KMS-11 (cell line): ENCODE measurements around the gene ERCC2.

Source experiments
- H2AFZ ChIP-seq: fragments of 200-600 bp; sonication (generic); 2 replicates; pipeline ENCODE4 v1.6.1; 2016; ENCODE audit warnings: antibody characterized with exemption, mixed run types, low read depth
- H3K27ac ChIP-seq: fragments of 200-600 bp; sonication (generic); 2 replicates; pipeline ENCODE4 v1.6.1; 2016; ENCODE audit warnings: mild to moderate bottlenecking, mixed run types
- H3K27me3 ChIP-seq: fragments of 200-600 bp; sonication (generic); 2 replicates; pipeline ENCODE4 v1.6.1; 2017; ENCODE audit warnings: mild to moderate bottlenecking, low read depth, mixed run types, moderate library complexity; ENCODE audit not compliant: insufficient read depth
- H3K36me3 ChIP-seq: fragments of 200-600 bp; sonication (generic); 2 replicates; pipeline ENCODE4 v1.6.1; 2017; ENCODE audit warnings: mild to moderate bottlenecking, mixed run types; ENCODE audit not compliant: insufficient read depth
- H3K4me1 ChIP-seq: fragments of 200-600 bp; sonication (generic); 2 replicates; pipeline ENCODE4 v1.6.1; 2016; ENCODE audit warnings: mild to moderate bottlenecking, low read depth, mixed run types; ENCODE audit not compliant: poor library complexity, severe bottlenecking
- H3K4me2 ChIP-seq: fragments of 200-600 bp; sonication (generic); 2 replicates; pipeline ENCODE4 v1.7.0; 2016; ENCODE audit warnings: mild to moderate bottlenecking, mixed run types
- H3K4me3 ChIP-seq: fragments of 200-600 bp; sonication (generic); IDR thresholded peaks from 2 replicates; pipeline ENCODE4 v1.6.1; 2017; ENCODE audit warnings: low read depth, low read length, mixed read lengths; ENCODE audit not compliant: insufficient read depth
- H3K79me2 ChIP-seq: fragments of 200-600 bp; sonication (generic); 2 replicates; pipeline ENCODE4 v1.6.1; 2016; ENCODE audit warnings: low read depth, mixed run types; ENCODE audit not compliant: insufficient read depth
- H3K9ac ChIP-seq: fragments of 200-600 bp; sonication (generic); 2 replicates; pipeline ENCODE4 v1.6.1; 2016; ENCODE audit warnings: mild to moderate bottlenecking, mixed run types
- H4K20me1 ChIP-seq: fragments of 200-600 bp; sonication (generic); 2 replicates; pipeline ENCODE4 v1.6.1; 2016; ENCODE audit warnings: mild to moderate bottlenecking, mixed run types; ENCODE audit not compliant: insufficient read depth
- TF ChIP-seq, protein P1 (sequence below): fragments of 200-600 bp; sonication (generic); conservative IDR thresholded peaks from 2 replicates; pipeline ENCODE4 v1.6.1; 2017; ENCODE audit warnings: low read depth, mild to moderate bottlenecking, antibody characterized with exemption, low read length, moderate library complexity, mixed read lengths

Gene ERCC2

DNA sequence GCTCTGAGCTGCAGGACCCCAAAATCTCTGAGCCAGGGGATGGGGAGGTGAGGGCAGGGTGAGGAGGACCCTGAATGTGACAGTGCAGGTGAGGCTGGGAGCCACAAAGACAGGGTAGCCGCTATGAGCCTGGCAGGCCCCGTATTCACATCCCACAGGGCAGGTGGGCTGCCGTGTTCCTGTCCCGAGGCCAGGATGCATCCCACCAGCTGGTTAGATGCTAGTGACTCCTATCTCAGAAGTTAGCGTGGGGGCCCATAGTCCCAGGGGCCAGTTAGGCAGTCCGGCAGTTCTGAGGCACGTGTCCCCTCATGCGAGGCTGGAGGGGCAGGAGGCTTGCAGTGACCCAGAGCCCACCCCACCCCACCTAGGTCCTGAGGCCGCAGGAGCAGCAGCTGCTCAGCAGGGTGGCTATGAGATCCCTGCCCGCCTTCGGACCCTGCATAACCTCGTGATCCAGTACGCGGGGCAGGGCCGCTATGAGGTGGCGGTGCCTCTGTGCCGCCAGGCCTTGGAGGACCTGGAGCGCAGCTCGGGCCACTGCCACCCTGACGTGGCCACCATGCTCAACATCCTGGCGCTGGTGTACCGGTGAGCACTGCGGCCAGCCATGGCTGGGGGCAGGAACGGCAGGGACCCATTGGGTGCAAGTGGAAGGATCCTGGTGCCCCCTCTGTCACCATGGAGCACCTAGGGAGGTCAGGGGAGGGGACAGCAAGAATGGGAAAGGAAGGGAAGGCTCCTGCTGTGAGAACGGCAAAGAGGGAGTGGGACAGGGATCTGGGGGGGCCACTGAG is 22.6 kb downstream of the ERCC2 start:
- TF ChIP-seq, protein P1, sequence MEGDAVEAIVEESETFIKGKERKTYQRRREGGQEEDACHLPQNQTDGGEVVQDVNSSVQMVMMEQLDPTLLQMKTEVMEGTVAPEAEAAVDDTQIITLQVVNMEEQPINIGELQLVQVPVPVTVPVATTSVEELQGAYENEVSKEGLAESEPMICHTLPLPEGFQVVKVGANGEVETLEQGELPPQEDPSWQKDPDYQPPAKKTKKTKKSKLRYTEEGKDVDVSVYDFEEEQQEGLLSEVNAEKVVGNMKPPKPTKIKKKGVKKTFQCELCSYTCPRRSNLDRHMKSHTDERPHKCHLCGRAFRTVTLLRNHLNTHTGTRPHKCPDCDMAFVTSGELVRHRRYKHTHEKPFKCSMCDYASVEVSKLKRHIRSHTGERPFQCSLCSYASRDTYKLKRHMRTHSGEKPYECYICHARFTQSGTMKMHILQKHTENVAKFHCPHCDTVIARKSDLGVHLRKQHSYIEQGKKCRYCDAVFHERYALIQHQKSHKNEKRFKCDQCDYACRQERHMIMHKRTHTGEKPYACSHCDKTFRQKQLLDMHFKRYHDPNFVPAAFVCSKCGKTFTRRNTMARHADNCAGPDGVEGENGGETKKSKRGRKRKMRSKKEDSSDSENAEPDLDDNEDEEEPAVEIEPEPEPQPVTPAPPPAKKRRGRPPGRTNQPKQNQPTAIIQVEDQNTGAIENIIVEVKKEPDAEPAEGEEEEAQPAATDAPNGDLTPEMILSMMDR, result no peak

DNA sequence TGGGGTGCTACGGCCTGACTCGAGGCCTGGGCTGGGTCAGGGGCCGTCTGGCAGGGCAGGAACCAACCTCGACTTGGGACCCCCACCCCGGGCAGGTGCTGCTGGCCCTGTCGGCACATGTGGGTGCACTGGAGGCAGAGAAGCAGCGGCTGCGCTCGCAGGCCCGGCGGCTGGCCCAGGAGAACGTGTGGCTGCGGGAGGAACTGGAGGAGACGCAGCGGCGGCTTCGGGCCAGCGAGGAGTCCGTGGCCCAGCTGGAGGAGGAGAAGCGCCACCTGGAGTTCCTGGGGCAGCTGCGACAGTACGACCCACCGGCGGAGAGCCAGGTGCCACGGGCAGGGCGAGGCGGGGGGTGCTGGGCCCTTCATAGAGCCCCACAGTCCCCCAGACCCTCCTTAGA is 23.9 kb downstream of the ERCC2 start:
- H3K4me3 ChIP-seq, result no peak overlapping the region
- no peaks in the 10 kb centered on the region for H4K20me1 ChIP-seq
- no peak overlapping the region for H2AFZ ChIP-seq
- H3K27ac ChIP-seq, result no peak overlapping the region
- no peaks in the 10 kb centered on the region for H3K79me2 ChIP-seq
- H3K36me3 ChIP-seq, result no peaks in the 10 kb centered on the region
- peaks cover 4% of the 10 kb centered on the region; the same call in 1 of the 2 replicates for H3K27me3 ChIP-seq
- H3K4me1 ChIP-seq, result no peaks in the 10 kb centered on the region
- no peak overlapping the region for H3K9ac ChIP-seq
- H3K4me2 ChIP-seq, result no peak overlapping the region
- TF ChIP-seq, protein P1, result no peak

More for the DNA sequence above, 22.6 kb downstream of the ERCC2 start:
- Histone ChIP-seq H3K79me2 (no peaks in the 10 kb centered on the region), H3K4me3 (no peak overlapping the region), H3K9ac (no peak overlapping the region), H3K36me3 (no peaks in the 10 kb centered on the region), H3K4me1 (no peaks in the 10 kb centered on the region), H3K27me3 (peaks cover 4% of the 10 kb centered on the region; the same call in 1 of the 2 replicates), H4K20me1 (no peaks in the 10 kb centered on the region), H2AFZ (no peak overlapping the region), H3K27ac (no peak overlapping the region), H3K4me2 (no peak overlapping the region)

DNA sequence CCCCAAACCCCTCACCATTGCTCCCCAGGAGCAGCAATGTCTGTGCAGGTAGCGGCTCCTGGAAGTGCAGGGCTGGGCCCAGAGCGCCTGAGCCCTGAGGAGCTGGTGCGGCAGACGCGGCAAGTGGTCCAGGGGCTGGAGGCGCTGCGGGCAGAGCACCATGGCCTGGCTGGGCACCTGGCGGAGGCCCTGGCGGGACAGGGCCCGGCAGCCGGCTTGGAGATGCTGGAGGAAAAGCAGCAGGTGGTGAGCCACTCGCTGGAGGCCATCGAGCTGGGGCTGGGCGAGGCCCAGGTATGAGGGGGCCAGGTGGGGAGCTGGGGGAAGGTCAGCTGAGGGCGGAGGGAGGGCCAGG is 24.9 kb downstream of the ERCC2 start:
- H3K27me3 ChIP-seq, result peaks cover 4% of the 10 kb centered on the region; the same call in 1 of the 2 replicates
- TF ChIP-seq, protein P1, result no peak
- H3K36me3 ChIP-seq, result no peaks in the 10 kb centered on the region

DNA sequence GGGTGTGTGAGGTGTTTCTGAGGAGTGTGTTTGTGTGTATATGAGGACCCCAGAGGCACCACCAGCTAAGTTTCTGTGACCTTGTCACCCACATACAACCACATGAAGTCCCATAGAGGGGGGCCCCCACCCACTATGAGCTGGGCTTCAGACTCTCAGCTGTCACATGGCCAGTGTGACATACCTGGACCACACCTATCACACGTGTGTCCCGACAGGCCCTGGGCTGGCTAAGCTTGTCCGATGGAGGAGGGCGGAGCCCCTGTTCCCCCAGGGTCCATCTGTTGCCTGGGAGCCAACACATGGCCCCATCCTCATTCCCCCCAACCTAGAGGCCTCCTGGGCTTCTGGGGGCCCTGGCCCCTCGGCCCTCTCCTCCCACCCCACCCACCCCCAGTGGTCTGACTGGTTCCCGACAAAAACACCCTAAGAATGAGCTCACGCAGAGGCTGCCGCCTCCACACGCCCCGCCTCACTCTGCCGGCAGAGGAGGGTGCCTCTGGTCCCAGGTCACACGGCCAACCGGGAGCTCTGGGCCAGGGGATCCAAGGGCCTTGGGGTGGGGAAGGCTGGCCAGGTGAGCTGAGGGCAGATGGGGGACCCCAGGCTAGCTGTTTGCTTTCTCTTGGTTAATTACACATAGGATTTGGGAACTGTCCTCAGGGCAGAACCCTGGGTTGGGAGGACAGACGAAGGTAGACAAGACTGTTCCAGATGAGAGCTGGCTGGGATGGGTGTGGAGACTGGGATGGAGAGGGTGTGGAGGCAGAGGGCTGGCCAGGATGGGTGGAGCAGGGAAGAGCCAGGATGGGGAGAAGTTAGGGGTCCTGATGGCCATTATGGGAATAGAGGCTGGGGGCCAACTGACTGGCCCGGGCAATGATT is 25.5 kb downstream of the ERCC2 start:
- Histone ChIP-seq H3K36me3 (no peaks in the 10 kb centered on the region), H3K27me3 (peaks cover 4% of the 10 kb centered on the region; the same call in 1 of the 2 replicates), H3K4me1 (no peaks in the 10 kb centered on the region), H3K9ac (no peak overlapping the region), H2AFZ (no peak overlapping the region), H3K4me3 (no peak overlapping the region), H3K4me2 (no peak overlapping the region), H3K27ac (no peak overlapping the region), H3K79me2 (no peaks in the 10 kb centered on the region), H4K20me1 (no peaks in the 10 kb centered on the region)
- TF ChIP-seq, protein P1, result no peak

More for the DNA sequence above, 24.9 kb downstream of the ERCC2 start:
- Histone ChIP-seq H3K4me2 (no peak overlapping the region), H3K4me3 (no peak overlapping the region), H4K20me1 (no peaks in the 10 kb centered on the region), H3K9ac (no peak overlapping the region), H3K27ac (no peak overlapping the region), H2AFZ (no peak overlapping the region), H3K4me1 (no peaks in the 10 kb centered on the region), H3K79me2 (no peaks in the 10 kb centered on the region)
